GM10248 (cell line): ENCODE measurements around the gene JMJD1C.

Experiments
- CTCF ChIA-PET: fragments of 300-600 bp; sonication (Branson Sonifier 250); formaldehyde crosslinking; extraction: SDS; loops from one replicate; lab custom pipeline; 2021; ENCODE audit warnings: antibody characterized with exemption; lab: Yijun Ruan, JAX
- POLR2A ChIA-PET: fragments of 350-650 bp; sonication (Branson Sonifier 250); formaldehyde crosslinking; extraction: SDS; loops from one replicate; lab custom pipeline; 2020; ENCODE audit warnings: antibody characterized with exemption; lab: Yijun Ruan, JAX
- DNase-seq: peaks from one replicate; pipeline ENCODE4 v3.0.0; 2012; ENCODE audit errors: extremely low spot score
- CTCF ChIP-seq: IDR thresholded peaks from 2 replicates; pipeline ENCODE4 v1.5.1; 2012; ENCODE audit warnings: mild to moderate bottlenecking, low read depth; ENCODE audit errors: extremely low read depth, missing control alignments, control extremely low read depth

The JMJD1C gene

GRCh38 chr10:63457594-63457993 lies 8.2 kb downstream of the JMJD1C start:
- TF ChIP-seq CTCF = no peak
- ChIA-PET CTCF (interaction anchor here (1.7 to 3.2 kb wide), 3 partner anchors 79 to 263 kb away, joined by 3 to 8 read pairs (median 5); no protein-coding TSS in a partner anchor), POLR2A (no interaction called here)
- no peak for DNase-seq

GRCh38 chr10:63456437-63457210 lies 9.2 kb downstream of the JMJD1C start:
- CTCF ChIA-PET = interaction anchor here (1.7 kb wide), 1 partner anchor 79 kb away, joined by 3 read pairs; no protein-coding TSS in a partner anchor
- DNase-seq = no peak
- POLR2A ChIA-PET = interaction anchor here (0.6 kb wide), 1 partner anchor 192 kb away, joined by 3 read pairs; no protein-coding TSS in a partner anchor
- TF ChIP-seq CTCF = no peak

- no peak for DNase-seq
- ChIA-PET CTCF (interaction anchor here (1.2 to 2.2 kb wide), 2 partner anchors 10 to 174 kb away, joined by 3 to 10 read pairs; partner anchors contain the start of gene JMJD1C), POLR2A (no interaction called here)
- TF ChIP-seq CTCF = no peak
These were observed 10.3 kb downstream of the JMJD1C start for GRCh38 chr10:63455507-63455906.

- TF ChIP-seq CTCF = no peak
- POLR2A ChIA-PET = no interaction called here
- CTCF ChIA-PET = interaction anchor here (1.1 to 2.2 kb wide), 10 partner anchors 10 to 237 kb away, joined by 3 to 10 read pairs (median 3); partner anchors contain the start of gene JMJD1C
These were observed 11.1 kb downstream of the JMJD1C start for GRCh38 chr10:63454631-63455030.

GRCh38 chr10:63452524-63452923 lies 13.3 kb downstream of the JMJD1C start:
- CTCF ChIA-PET = no interaction called here
- DNase-seq = no peak
- no peak for TF ChIP-seq CTCF
- POLR2A ChIA-PET = no interaction called here

More at GRCh38 chr10:63454631-63455030, 11.1 kb downstream of the JMJD1C start:
- no peak for DNase-seq

- CTCF ChIA-PET = interaction anchor here (1.7 to 2.6 kb wide), 2 partner anchors 9 to 11 kb away, joined by 5 to 9 read pairs; no protein-coding TSS in a partner anchor
- no peak for TF ChIP-seq CTCF
- no peak for DNase-seq
- POLR2A ChIA-PET = no interaction called here
These were observed 18.9 kb downstream of the JMJD1C start for GRCh38 chr10:63446716-63447440.
